HG03521 (cell line): ENCODE results near the gene ARHGEF35.
A peak's percentile ranks its signal among the peaks of the same experiment; 100 is the strongest.
"Not testable (repeated sequence)": the region's sequence is repeated elsewhere in the genome, so short reads cannot be mapped to it uniquely, and the experiment has no call there.

Source experiments
- ATAC-seq: cut with Tn5 transposase; IDR thresholded peaks from one replicate; pipeline ENCODE4 v1.9.1; 2021; ENCODE audit warnings: mild to moderate bottlenecking, moderate library complexity; ENCODE audit not compliant: unreplicated experiment

Gene ARHGEF35

GRCh38 chr7:144179165-144179479 is 16.5 kb downstream of the ARHGEF35 start:
- not testable (repeated sequence) for ATAC-seq

- peak; percentile 97 for ATAC-seq
These were observed 17.1 kb downstream of the ARHGEF35 start for GRCh38 chr7:144178380-144179164.

- no peak for ATAC-seq
These were observed 21.0 kb downstream of the ARHGEF35 start for GRCh38 chr7:144174613-144175012.

- not testable (repeated sequence) for ATAC-seq
These were observed 23.9 kb downstream of the ARHGEF35 start for GRCh38 chr7:144171594-144172350.

- no peak for ATAC-seq
These were observed 30.8 kb downstream of the ARHGEF35 start for GRCh38 chr7:144164784-144165183.

GRCh38 chr7:144158861-144159260 is 36.8 kb downstream of the ARHGEF35 start:
- no peak for ATAC-seq

GRCh38 chr7:144148224-144148827 is 47.3 kb downstream of the ARHGEF35 start:
- no peak for ATAC-seq

GRCh38 chr7:144144426-144144825 is 51.2 kb downstream of the ARHGEF35 start:
- ATAC-seq = no peak

GRCh38 chr7:144142187-144142586 is 53.4 kb downstream of the ARHGEF35 start:
- ATAC-seq = no peak

GRCh38 chr7:144137501-144137900 is 58.1 kb downstream of the ARHGEF35 start:
- no peak for ATAC-seq
